ENCODE results near the gene SERINC2.

DNA sequence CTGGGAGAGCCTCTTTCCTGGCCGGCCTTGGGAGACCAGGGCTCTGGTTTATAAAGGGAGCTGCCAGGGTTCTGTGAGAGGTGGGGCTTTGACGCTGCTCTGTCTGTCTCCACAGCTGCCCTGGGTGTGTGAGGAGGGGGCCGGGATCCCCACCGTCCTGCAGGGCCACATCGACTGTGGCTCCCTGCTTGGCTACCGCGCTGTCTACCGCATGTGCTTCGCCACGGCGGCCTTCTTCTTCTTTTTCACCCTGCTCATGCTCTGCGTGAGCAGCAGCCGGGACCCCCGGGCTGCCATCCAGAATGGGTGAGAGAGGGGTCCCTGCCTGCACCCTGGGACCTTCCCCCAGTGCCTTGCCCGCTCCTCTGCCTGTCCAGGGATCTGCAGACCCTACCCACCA lies 11.6 kb downstream of the SERINC2 start:
- no peak for TF ChIP-seq POLR2A (IDR thresholded peaks at IDR 0.05)
- no peak for TF ChIP-seq POLR2AphosphoS5 (IDR thresholded peaks at IDR 0.05; ENCODE audit: insufficient read depth in 1 of 2, low read depth in 1 of 2)

Data from vagina (tissue), 2 donors.